B cell (primary cell): ENCODE data around the gene FOLR1. TPM values are rescaled to one million over a fixed set of nuclear protein-coding genes. Genes with fewer than 3 reads are reported as not detected.

ENCODE experiments used
- ATAC-seq: fragments of 200-7000 bp; cut with Tn5 transposase; one replicate; pipeline ENCODE4 v1.10.0; 2021; ENCODE audit warnings: low read depth, mild to moderate bottlenecking, moderate number of reproducible peaks, moderate library complexity
- CTCF ChIA-PET: fragments of 350-600 bp; sonication (Branson Sonifier 250); formaldehyde crosslinking; loops from one replicate; lab custom pipeline; 2021; ENCODE audit warnings: antibody characterized with exemption, inconsistent platforms; lab: Charles Lee
- POLR2A ChIA-PET: fragments of 350-600 bp; sonication (Branson Sonifier 250); formaldehyde crosslinking; loops from one replicate; lab custom pipeline; 2021; ENCODE audit warnings: antibody characterized with exemption; lab: Charles Lee
- DNase-seq: peaks from one replicate; pipeline ENCODE4 v3.0.0; 2013
- H2AFZ ChIP-seq: 2 replicates; pipeline ENCODE4 v1.6.1; 2012; ENCODE audit warnings: mild to moderate bottlenecking, low read depth, low read length; ENCODE audit not compliant: insufficient read depth, poor library complexity, severe bottlenecking
- H3K27ac ChIP-seq, 2 donors: 1 replicate in 1 of 2; 2 replicates in 1 of 2; pipeline ENCODE4 v1.5.1; 2012 to 2013; ENCODE audit warnings: low read length in 2 of 2, mild to moderate bottlenecking in 2 of 2, moderate library complexity in 1 of 2
- H3K27me3 ChIP-seq, 4 experiments: fragments of 200-600 bp in 1 of 4; sonication (generic) in 1 of 4; replicated peaks in 1 of 4; 1 replicate in 2 of 4; 2 replicates in 2 of 4; pipeline versions ENCODE4 v1.6.1 to v1.7.0; 2013 to 2016; ENCODE audit warnings: low read length in 3 of 4, mild to moderate bottlenecking in 2 of 4, mixed read lengths in 1 of 4, moderate library complexity in 1 of 4; ENCODE audit not compliant: insufficient read depth in 4 of 4, control insufficient read depth in 3 of 4; ENCODE audit errors: control extremely low read depth in 1 of 4
- H3K36me3 ChIP-seq, 2 experiments: replicated peaks in 1 of 2; 1 replicate in 1 of 2; 2 replicates in 1 of 2; pipeline versions ENCODE4 v1.6.1 to v1.7.1; 2013; ENCODE audit warnings: low read length in 1 of 2; ENCODE audit not compliant: insufficient read depth in 2 of 2, control insufficient read depth in 1 of 2; ENCODE audit errors: control extremely low read depth in 1 of 2, extremely low read depth in 1 of 2
- H3K4me1 ChIP-seq, 2 donors: fragments of 200-600 bp in 1 of 2; sonication (generic) in 1 of 2; 1 replicate in 1 of 2; 2 replicates in 1 of 2; pipeline versions ENCODE4 v1.5.1 to v1.6.1; 2013 to 2017; ENCODE audit warnings: low read length in 2 of 2; ENCODE audit not compliant: control insufficient read depth in 2 of 2, insufficient read depth in 2 of 2
- H3K4me2 ChIP-seq: replicated peaks from 2 replicates; pipeline ENCODE3; 2012; ENCODE audit warnings: mild to moderate bottlenecking, low read depth, low read length; ENCODE audit not compliant: poor library complexity, severe bottlenecking
- H3K4me3 ChIP-seq, 5 experiments: fragments of 200-600 bp in 1 of 5; sonication (generic) in 1 of 5; 1 replicate in 3 of 5; 2 replicates in 2 of 5; pipeline versions ENCODE4 v1.5.1 to v1.7.0; 2011 to 2016; ENCODE audit warnings: low read length in 4 of 5, mild to moderate bottlenecking in 4 of 5, low read depth in 2 of 5, control low read depth in 1 of 5, moderate library complexity in 1 of 5; ENCODE audit not compliant: insufficient read depth in 1 of 5; ENCODE audit errors: control extremely low read depth in 1 of 5, extremely low read depth in 1 of 5
- H3K79me2 ChIP-seq: fragments of 200-600 bp; sonication (generic); one replicate; pipeline ENCODE4 v1.6.0; 2016; ENCODE audit warnings: low read length; ENCODE audit not compliant: control insufficient read depth, insufficient read depth
- H3K9ac ChIP-seq: fragments of 200-600 bp; sonication (generic); 2 replicates; pipeline ENCODE4 v1.6.1; 2017; ENCODE audit warnings: mild to moderate bottlenecking, low read length, moderate library complexity
- H3K9me3 ChIP-seq, 3 donors: one replicate each; pipeline versions ENCODE4 v1.6.1 to v1.7.1; 2013; ENCODE audit warnings: low read length in 2 of 3; ENCODE audit not compliant: control insufficient read depth in 2 of 3, insufficient read depth in 1 of 3; ENCODE audit errors: control extremely low read depth in 1 of 3
- H4K20me1 ChIP-seq: 2 replicates; pipeline ENCODE4 v1.6.0; 2012; ENCODE audit warnings: mild to moderate bottlenecking, low read length; ENCODE audit not compliant: insufficient read depth, control insufficient read depth, poor library complexity, severe bottlenecking
- H3K27ac Mint-ChIP-seq: one replicate; pipeline ENCODE4 v1.8.0; 2021; ENCODE audit warnings: mixed read lengths
- H3K27me3 Mint-ChIP-seq: one replicate; pipeline ENCODE4 v1.8.0; 2021; ENCODE audit warnings: mixed read lengths
- H3K4me1 Mint-ChIP-seq: one replicate; pipeline ENCODE4 v1.8.0; 2021; ENCODE audit warnings: mixed read lengths
- H3K4me3 Mint-ChIP-seq: one replicate; pipeline ENCODE4 v1.8.0; 2021; ENCODE audit warnings: mixed read lengths
- H3K9me3 Mint-ChIP-seq: one replicate; pipeline ENCODE4 v1.8.0; 2022; ENCODE audit warnings: mixed read lengths; ENCODE audit not compliant: insufficient read depth
- EZH2 ChIP-seq: IDR thresholded peaks from 2 replicates; pipeline ENCODE4 v1.6.1; 2012; ENCODE audit warnings: borderline replicate concordance, low read depth, mild to moderate bottlenecking, moderate library complexity, low read length; ENCODE audit not compliant: insufficient read depth, poor library complexity, severe bottlenecking
- WGBS: methylation state at CpG from one replicate; pipeline ENCODE4 v1.1.5; 2013; ENCODE audit warnings: missing lambda C conversion rate; ENCODE audit not compliant: insufficient coverage; 5-methylcytosine and 5-hydroxymethylcytosine counted together
- intact Hi-C: fragments of 100-400 bp; cut with micrococcal nuclease; formaldehyde crosslinking; loops from one replicate; pipeline ENCODE4 v1.10.0; 2022
- polyA plus RNA-seq: library from polyadenylated mRNA; depleted of rRNA; stranded (reverse); fragments of >200 nt; gene quantifications from 2 replicates; pipeline ENCODE4 v1.2.3, GENCODE V29; 2012
- total RNA-seq, 2 donors: library from RNA; stranded (reverse); fragments of 120-200 nt in 1 of 2; gene quantifications; 1 replicate in 1 of 2; 2 replicates in 1 of 2; pipeline versions ENCODE4 v1.2.3 to v1.2.4, GENCODE V29; 2013 to 2022
- TF ChIP-seq, protein P1 (sequence below): fragments of 200-600 bp; IDR thresholded peaks from one replicate; pipeline ENCODE4 v1.8.0; 2022; ENCODE audit warnings: antibody characterized with exemption, mild to moderate bottlenecking

The FOLR1 gene
- total and polyA plus RNA-seq, 2 donors (not counting 1 experiment from before 2014, with no cell fraction given), result not detected

- ChIA-PET CTCF (interaction anchor here (0.7 to 1.7 kb wide), 14 partner anchors 10 to 217 kb away, joined by 3 to 10 read pairs (median 4); no protein-coding TSS in a partner anchor), POLR2A (interaction anchor here (1.4 kb wide), 1 partner anchor 15 kb away, joined by 5 read pairs; no protein-coding TSS in a partner anchor)
- 75% methylated on average over 10 of the region's 28 CpGs for WGBS
- no peaks in the 10 kb centered on the region for H3K9me3 Mint-ChIP-seq
- Histone ChIP-seq H3K4me3 (no peak overlapping the region), H3K4me1 (peaks cover 30 to 40% of the 10 kb centered on the region in 2 donors), H3K79me2 (no peaks in the 10 kb centered on the region), H3K4me2 (peak overlapping the region; percentile 74), H3K36me3 (peaks cover 0 to 44% of the 10 kb centered on the region in 2 experiments), H3K27me3 (peaks cover 0 to 41% (median 24%) of the 10 kb centered on the region in 4 experiments), H3K9me3 (peaks cover 0 to 13% (median 0%) of the 10 kb centered on the region in 3 donors), H4K20me1 (peaks cover 7% of the 10 kb centered on the region), H3K9ac (no peak overlapping the region), H2AFZ (no peak overlapping the region), H3K27ac (no peak overlapping the region)
- no peak for TF ChIP-seq EZH2
- TF ChIP-seq, protein P1, sequence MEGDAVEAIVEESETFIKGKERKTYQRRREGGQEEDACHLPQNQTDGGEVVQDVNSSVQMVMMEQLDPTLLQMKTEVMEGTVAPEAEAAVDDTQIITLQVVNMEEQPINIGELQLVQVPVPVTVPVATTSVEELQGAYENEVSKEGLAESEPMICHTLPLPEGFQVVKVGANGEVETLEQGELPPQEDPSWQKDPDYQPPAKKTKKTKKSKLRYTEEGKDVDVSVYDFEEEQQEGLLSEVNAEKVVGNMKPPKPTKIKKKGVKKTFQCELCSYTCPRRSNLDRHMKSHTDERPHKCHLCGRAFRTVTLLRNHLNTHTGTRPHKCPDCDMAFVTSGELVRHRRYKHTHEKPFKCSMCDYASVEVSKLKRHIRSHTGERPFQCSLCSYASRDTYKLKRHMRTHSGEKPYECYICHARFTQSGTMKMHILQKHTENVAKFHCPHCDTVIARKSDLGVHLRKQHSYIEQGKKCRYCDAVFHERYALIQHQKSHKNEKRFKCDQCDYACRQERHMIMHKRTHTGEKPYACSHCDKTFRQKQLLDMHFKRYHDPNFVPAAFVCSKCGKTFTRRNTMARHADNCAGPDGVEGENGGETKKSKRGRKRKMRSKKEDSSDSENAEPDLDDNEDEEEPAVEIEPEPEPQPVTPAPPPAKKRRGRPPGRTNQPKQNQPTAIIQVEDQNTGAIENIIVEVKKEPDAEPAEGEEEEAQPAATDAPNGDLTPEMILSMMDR, result no peak
- no peak for ATAC-seq
- H3K4me1 Mint-ChIP-seq, result peaks cover 36% of the 10 kb centered on the region
- DNase-seq, result no peak
- intact Hi-C loops, result loop anchor here (1.0 kb wide), 2 partner anchors 13 to 55 kb away; no protein-coding TSS in a partner anchor
- peak overlapping the region; percentile 77 for H3K4me3 Mint-ChIP-seq
- peaks cover 36% of the 10 kb centered on the region for H3K27me3 Mint-ChIP-seq
- no peak overlapping the region for H3K27ac Mint-ChIP-seq
These were observed 46.8 kb downstream of the FOLR1 start for GRCh38 chr11:72238492-72239312.
